Muscle of leg (tissue), 11 donors: ENCODE measurements around the gene DNAJA2. TPM values are rescaled to one million over a fixed set of nuclear protein-coding genes. Genes with fewer than 3 reads are reported as not detected.

Experiments used
- DNase-seq: peaks from one replicate; pipeline ENCODE4 v3.0.0; 2013
- H3K27ac ChIP-seq: one replicate; pipeline ENCODE4 v1.5.1; 2013; ENCODE audit warnings: mild to moderate bottlenecking, low read length, control low read depth
- H3K27me3 ChIP-seq: one replicate; pipeline ENCODE4 v1.6.1; 2013; ENCODE audit warnings: low read length; ENCODE audit not compliant: control insufficient read depth, insufficient read depth
- H3K36me3 ChIP-seq: one replicate; pipeline ENCODE4 v1.6.1; 2013; ENCODE audit warnings: low read length; ENCODE audit not compliant: control insufficient read depth, insufficient read depth
- H3K4me1 ChIP-seq: one replicate; pipeline ENCODE4 v1.6.1; 2013; ENCODE audit warnings: low read length; ENCODE audit not compliant: control insufficient read depth, insufficient read depth
- H3K4me3 ChIP-seq: one replicate; pipeline ENCODE4 v1.5.1; 2013; ENCODE audit warnings: low read length, control low read depth
- H3K9me3 ChIP-seq: replicated peaks from 2 replicates; pipeline ENCODE4 v1.6.1; 2013; ENCODE audit warnings: low read depth, low read length; ENCODE audit not compliant: control insufficient read depth
- WGBS: methylation state at CpG from one replicate; pipeline ENCODE4 v1.1.5; 2013; ENCODE audit warnings: missing lambda C conversion rate; ENCODE audit not compliant: insufficient coverage; 5-methylcytosine and 5-hydroxymethylcytosine counted together
- polyA plus RNA-seq, 8 donors: library from polyadenylated mRNA; unstranded; fragments of 120-200 nt; gene quantifications; one replicate each; pipeline versions ENCODE4 v1.2.1 to v1.2.3, GENCODE V29; 2013; ENCODE audit warnings: inconsistent platforms in 1 of 8, low replicate concordance in 1 of 8; ENCODE audit not compliant: insufficient read length in 8 of 8, insufficient read depth in 1 of 8
- total RNA-seq: library from RNA; stranded (reverse); fragments of 120-200 nt; gene quantifications from one replicate; pipeline ENCODE4 v1.2.4, GENCODE V29; 2013

Gene DNAJA2
- total and polyA plus RNA-seq, 9 donors = 39.8 to 56.0 (median 50.6) TPM

DNA sequence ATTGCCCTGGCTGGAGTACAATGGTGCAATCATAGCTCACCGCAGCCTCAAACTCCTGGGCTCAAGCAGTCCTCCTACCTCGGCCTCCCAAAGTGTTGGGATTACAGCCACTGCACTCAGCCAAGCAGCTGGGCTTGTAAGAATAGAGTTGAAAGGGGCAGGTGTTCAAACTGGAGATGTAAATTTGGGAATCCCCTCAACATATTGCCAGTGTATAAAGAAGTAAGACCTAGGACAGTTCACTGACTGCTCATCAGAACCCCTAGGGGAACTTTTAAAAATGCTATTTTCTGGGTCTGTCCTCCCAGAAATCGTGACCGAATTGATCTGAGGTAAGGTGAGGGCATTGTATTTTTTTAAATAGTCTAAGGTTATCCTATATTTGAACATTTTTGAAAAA lies 8.9 kb upstream of the DNAJA2 start:
- no peaks in the 10 kb centered on the region for H3K4me1 ChIP-seq
- 100% methylated on average over 2 of the region's 4 CpGs for WGBS
- no peaks in the 10 kb centered on the region for H3K9me3 ChIP-seq
- H3K4me3 ChIP-seq = no peak overlapping the region
- no peaks in the 10 kb centered on the region for H3K36me3 ChIP-seq
- no peak overlapping the region for H3K27ac ChIP-seq
- H3K27me3 ChIP-seq = no peaks in the 10 kb centered on the region
- DNase-seq = no peak

DNA sequence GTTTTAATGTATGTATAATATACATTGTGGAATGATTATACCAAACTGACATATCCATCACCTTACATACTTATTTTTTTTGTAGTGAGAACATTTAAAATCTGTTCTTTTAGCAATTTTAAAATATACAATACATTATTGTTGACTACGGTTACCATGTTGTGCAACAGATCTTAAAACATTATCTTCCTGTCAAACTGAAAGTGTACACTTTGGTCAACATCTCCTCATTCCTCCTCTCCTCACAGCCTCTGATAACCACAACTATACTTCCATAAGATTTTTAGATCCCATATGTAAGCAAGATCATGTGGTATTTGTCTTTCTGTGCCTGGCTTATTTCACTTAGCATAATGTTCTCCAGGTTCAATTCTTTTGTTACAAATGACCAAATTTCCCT lies 7.5 kb upstream of the DNAJA2 start:
- no CpG with 5 or more reads among the region's 1 CpG for WGBS
- Histone ChIP-seq H3K27me3 (no peaks in the 10 kb centered on the region), H3K4me1 (no peaks in the 10 kb centered on the region), H3K36me3 (no peaks in the 10 kb centered on the region), H3K4me3 (no peak overlapping the region), H3K9me3 (no peaks in the 10 kb centered on the region), H3K27ac (no peak overlapping the region)
- DNase-seq = no peak

DNA sequence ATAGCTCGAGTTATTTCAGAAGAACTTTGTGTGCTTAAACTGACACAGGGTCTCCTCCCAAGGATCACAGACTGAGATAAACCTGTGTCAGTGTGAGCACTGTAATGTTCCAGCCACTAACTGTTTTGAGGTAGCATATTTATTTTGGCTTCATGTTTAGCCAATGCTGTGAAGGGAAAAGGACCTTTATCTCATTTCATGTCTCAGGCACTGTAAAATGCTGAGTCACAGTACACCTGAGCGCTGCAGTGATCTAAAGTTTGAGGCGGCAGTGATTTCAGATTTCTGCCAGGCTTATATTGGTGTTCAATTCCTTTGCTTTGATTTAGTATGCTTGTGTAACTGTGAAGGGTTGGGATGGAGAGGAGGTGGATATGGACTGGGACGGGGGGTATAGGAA lies 3.1 kb upstream of the DNAJA2 start:
- WGBS = no CpG with 5 or more reads among the region's 4 CpGs
- H3K27ac ChIP-seq = no peak overlapping the region
- no peaks in the 10 kb centered on the region for H3K27me3 ChIP-seq

DNA sequence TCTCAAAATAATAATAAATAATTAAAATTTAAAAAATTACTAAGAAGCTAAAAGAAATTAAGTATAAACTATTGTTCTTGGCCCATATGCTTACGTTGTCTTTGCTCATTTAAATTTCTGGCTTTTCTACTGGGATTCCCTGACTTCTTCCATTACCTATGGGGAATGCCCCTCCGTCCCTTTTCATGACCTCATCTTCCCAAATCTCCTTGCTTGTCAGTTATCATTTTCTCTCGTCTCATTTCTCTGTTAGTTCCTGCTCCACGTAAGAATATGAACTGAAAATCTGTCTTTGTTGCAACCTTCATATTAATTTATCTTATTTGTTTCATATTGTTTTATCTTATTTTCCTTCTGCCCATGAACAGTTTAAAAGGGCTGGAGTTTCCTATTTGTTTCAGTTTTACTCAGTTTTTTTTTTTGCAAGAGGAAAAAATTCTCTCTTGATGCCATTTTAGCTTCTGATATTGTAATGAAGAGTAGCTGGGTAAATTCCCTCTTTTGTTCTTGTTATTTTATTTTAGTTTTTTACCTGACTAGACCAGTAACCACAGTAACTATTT lies 2.5 kb upstream of the DNAJA2 start:
- Histone ChIP-seq H3K36me3 (peaks cover 3% of the 10 kb centered on the region), H3K9me3 (no peaks in the 10 kb centered on the region), H3K27ac (no peak overlapping the region), H3K27me3 (no peaks in the 10 kb centered on the region), H3K4me3 (no peak overlapping the region), H3K4me1 (peaks cover 12% of the 10 kb centered on the region)
- no peak for DNase-seq
- WGBS = 60% methylated on average over 1 of the region's 4 CpGs

More for the DNA sequence above, 3.1 kb upstream of the DNAJA2 start:
- Histone ChIP-seq H3K9me3 (no peaks in the 10 kb centered on the region), H3K4me3 (no peak overlapping the region), H3K36me3 (no peaks in the 10 kb centered on the region), H3K4me1 (peaks cover 12% of the 10 kb centered on the region)
- DNase-seq = no peak

DNA sequence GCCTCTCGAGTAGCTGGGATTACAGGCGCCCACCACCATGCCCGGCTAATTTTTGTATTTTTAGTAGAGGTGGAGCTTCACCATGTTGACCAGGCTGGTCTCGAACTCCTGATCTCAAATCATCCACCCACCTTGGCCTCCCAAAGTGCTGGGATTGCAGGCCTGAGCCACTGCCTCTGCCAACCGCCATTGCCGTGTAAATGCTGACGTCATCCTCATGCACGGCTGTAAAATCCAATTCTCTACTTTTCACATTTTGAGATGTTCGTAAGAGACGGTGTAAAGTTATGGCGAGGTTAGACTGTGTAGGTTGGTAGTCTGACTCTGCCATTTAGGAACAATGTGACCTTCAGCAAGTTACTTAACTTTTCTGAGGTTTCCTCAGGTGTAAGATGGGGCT lies 1.7 kb upstream of the DNAJA2 start:
- H3K27ac ChIP-seq = no peak overlapping the region
- peaks cover 5% of the 10 kb centered on the region for H3K36me3 ChIP-seq
- H3K4me3 ChIP-seq = no peak overlapping the region
- 96% methylated on average over 3 of the region's 11 CpGs for WGBS
- peaks cover 12% of the 10 kb centered on the region for H3K4me1 ChIP-seq
- no peaks in the 10 kb centered on the region for H3K27me3 ChIP-seq
- no peaks in the 10 kb centered on the region for H3K9me3 ChIP-seq
- no peak for DNase-seq

DNA sequence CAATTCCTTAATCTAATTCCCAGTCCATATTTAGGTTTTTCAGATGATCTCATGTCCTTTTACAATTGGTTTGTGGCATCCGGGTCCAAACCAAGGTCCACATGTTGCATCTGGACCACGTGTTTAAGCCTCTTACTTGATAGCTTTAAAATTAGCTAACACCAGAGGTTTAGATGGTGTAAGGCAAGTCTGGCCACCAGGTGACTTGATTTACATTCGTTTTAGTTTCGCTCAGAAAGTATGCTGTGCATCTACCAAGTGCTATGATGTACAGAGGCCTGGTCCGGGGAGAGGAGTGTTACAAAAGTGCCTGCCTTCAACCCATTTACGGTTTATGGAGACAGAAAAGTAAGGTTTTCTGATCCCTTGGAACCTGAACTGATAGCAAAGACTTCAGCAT lies 878 bp upstream of the DNAJA2 start:
- H3K4me1 ChIP-seq = peaks cover 12% of the 10 kb centered on the region
- H3K4me3 ChIP-seq = peak overlapping the region; percentile 86
- DNase-seq = peak; percentile 11
- no peaks in the 10 kb centered on the region for H3K9me3 ChIP-seq
- H3K36me3 ChIP-seq = peaks cover 9% of the 10 kb centered on the region
- WGBS = 70% methylated on average over 5 of the region's 6 CpGs
- H3K27ac ChIP-seq = peak overlapping the region; percentile 96
- H3K27me3 ChIP-seq = no peaks in the 10 kb centered on the region

DNA sequence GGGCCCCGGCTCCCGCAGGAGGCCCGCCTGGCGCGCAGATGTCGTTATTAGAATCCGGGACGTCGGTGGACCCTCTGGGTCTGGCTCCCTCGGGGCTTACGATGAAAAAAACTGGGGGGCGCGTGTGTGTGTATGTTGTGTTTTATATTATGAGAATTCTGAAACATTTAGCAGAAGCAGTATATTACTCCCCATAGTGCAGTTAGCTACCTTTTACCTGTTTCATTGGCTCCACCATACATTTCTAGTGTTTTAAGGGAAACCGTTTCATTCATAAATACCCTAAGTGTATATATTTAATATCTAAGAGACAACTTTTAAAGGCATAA lies 486 bp upstream of the DNAJA2 start:
- H3K4me3 ChIP-seq = peak overlapping the region; percentile 86
- peaks cover 11% of the 10 kb centered on the region for H3K36me3 ChIP-seq
- H3K27ac ChIP-seq = peak overlapping the region; percentile 96
- no CpG with 5 or more reads among the region's 14 CpGs for WGBS
- H3K27me3 ChIP-seq = no peaks in the 10 kb centered on the region
- H3K9me3 ChIP-seq = no peaks in the 10 kb centered on the region
- DNase-seq = no peak
- peaks cover 12% of the 10 kb centered on the region for H3K4me1 ChIP-seq

DNA sequence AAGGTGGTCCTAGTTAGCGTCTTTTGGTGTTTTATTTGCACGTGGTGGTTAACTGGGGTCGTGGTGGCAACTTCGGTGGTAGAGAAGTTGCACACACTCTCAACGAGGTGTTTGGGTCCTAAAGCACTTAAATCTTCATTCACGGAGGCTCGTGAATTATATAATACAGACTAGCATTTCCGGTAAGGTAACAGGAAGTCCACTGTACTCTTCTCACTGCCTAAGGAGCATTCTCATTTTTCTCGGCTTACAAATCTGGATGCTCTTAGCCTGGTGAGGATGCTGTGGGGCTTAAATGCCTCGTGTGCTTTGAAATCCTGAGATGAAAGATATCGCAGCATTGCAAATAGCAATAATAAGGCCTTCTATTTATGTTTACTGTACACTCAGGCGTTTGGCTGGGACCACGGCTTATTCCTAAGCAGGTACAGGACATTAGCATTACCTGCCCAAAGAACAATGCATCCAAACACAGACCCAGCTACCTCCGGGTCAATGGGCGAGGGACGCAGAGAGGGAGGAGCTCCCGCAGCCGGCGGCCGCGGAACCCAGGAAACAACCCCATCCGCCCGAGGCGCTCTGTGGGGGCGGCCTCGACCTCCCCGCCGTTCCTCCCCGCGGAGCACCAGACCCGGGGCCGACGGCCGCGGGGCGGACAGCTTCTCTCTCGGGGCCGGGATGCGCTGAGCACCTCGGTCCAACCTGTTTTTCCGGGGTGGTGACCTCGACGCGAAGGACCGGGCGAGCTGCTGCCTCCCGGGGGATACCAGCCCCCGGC lies 856 bp downstream of the DNAJA2 start:
- peak; percentile 16 for DNase-seq
- Histone ChIP-seq H3K27me3 (no peaks in the 10 kb centered on the region), H3K4me3 (peak overlapping the region; percentile 86), H3K27ac (peak overlapping the region; percentile 82), H3K9me3 (no peaks in the 10 kb centered on the region), H3K36me3 (peaks cover 22% of the 10 kb centered on the region), H3K4me1 (peaks cover 12% of the 10 kb centered on the region)
- 0% methylated on average over 29 of the region's 48 CpGs for WGBS

DNA sequence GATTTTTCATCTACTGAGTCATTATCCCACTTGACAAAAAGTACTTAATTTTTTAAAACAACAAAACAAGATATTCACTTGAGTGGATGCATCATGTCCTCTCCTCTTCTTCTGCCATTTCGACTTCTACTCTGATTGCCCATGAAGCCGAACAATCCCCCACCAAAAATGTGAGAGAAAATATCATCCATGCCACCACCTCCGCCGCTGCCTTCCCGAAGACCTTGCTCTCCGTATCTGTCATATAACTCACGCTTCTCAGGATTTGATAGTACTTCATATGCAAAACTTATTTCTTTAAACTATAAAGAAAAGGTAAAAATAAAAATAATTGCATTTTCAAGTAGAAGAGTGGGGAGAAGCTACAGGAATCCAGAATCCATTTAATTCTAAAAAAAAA lies 2.2 kb downstream of the DNAJA2 start:
- Histone ChIP-seq H3K27ac (no peak overlapping the region), H3K36me3 (peaks cover 32% of the 10 kb centered on the region), H3K4me1 (peaks cover 12% of the 10 kb centered on the region), H3K4me3 (no peak overlapping the region), H3K27me3 (no peaks in the 10 kb centered on the region), H3K9me3 (no peaks in the 10 kb centered on the region)
- no peak for DNase-seq
- 92% methylated on average over 2 of the region's 7 CpGs for WGBS

DNA sequence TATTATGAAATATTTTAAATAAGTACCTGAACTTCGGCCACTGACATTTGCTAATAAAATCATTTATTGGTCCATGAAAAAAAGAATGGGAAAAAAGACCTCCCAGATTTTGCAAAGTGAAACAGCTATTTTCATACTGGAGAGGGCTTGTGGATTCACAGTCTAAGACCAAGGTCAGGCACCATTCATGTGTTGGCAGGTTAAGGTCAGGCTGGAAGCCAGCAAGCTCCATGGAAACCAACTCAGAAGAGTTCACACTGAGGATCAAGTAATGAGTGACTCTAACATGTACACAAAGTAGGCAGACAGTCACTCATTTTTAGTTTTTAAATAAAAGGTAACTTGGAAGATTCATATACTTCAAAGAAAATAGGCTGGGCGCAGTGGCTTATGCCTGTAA lies 3.4 kb downstream of the DNAJA2 start:
- Histone ChIP-seq H3K36me3 (peaks cover 41% of the 10 kb centered on the region), H3K9me3 (no peaks in the 10 kb centered on the region), H3K27me3 (no peaks in the 10 kb centered on the region), H3K4me3 (no peak overlapping the region), H3K27ac (no peak overlapping the region), H3K4me1 (peaks cover 12% of the 10 kb centered on the region)
- DNase-seq = no peak
- no CpG with 5 or more reads among the region's 2 CpGs for WGBS
